Skeletal muscle satellite cell (primary cell): ENCODE results near the gene KIRREL3.
A peak's percentile ranks its signal among the peaks of the same experiment; 100 is the strongest.

ENCODE experiments used
- H3K27me3 ChIP-seq: 2 replicates; pipeline ENCODE4 v1.7.0; 2013; ENCODE audit warnings: low read length; ENCODE audit not compliant: control insufficient read depth, insufficient read depth
- H3K36me3 ChIP-seq: 2 replicates; pipeline ENCODE4 v1.7.0; 2013; ENCODE audit warnings: mild to moderate bottlenecking, control low read depth, low read length; ENCODE audit not compliant: insufficient read depth
- H3K4me1 ChIP-seq: 2 replicates; pipeline ENCODE4 v1.7.0; 2013; ENCODE audit warnings: low read length; ENCODE audit not compliant: control insufficient read depth, insufficient read depth
- H3K4me2 ChIP-seq: 2 replicates; pipeline ENCODE4 v1.7.0; 2013; ENCODE audit warnings: mild to moderate bottlenecking, low read length
- H3K4me3 ChIP-seq: 2 replicates; pipeline ENCODE4 v1.7.0; 2013; ENCODE audit warnings: low read length
- H3K9ac ChIP-seq: 2 replicates; pipeline ENCODE4 v1.7.0; 2013; ENCODE audit warnings: mild to moderate bottlenecking, low read depth, low read length, moderate library complexity
- H3K9me3 ChIP-seq: replicated peaks from 2 replicates; pipeline ENCODE4 v1.7.0; 2013; ENCODE audit warnings: mild to moderate bottlenecking, control low read depth, low read length

KIRREL3 gene

GRCh38 chr11:126548581-126549550 is 451.7 kb downstream of the KIRREL3 start:
- Histone ChIP-seq H3K9me3 (no peaks in the 10 kb centered on the region), H3K9ac (no peak overlapping the region), H3K4me1 (peaks cover 17% of the 10 kb centered on the region), H3K36me3 (no peaks in the 10 kb centered on the region), H3K4me2 (no peak overlapping the region), H3K27me3 (no peaks in the 10 kb centered on the region), H3K4me3 (no peak overlapping the region)

GRCh38 chr11:126547691-126548090 is 452.9 kb downstream of the KIRREL3 start:
- Histone ChIP-seq H3K4me3 (no peak overlapping the region), H3K4me1 (peaks cover 17% of the 10 kb centered on the region), H3K9me3 (no peaks in the 10 kb centered on the region), H3K36me3 (no peaks in the 10 kb centered on the region), H3K27me3 (no peaks in the 10 kb centered on the region), H3K9ac (peak overlapping the region; percentile 56), H3K4me2 (peak overlapping the region; percentile 75)

- peak overlapping the region; percentile 56 for H3K9ac ChIP-seq
- no peaks in the 10 kb centered on the region for H3K27me3 ChIP-seq
- no peaks in the 10 kb centered on the region for H3K9me3 ChIP-seq
- H3K4me2 ChIP-seq: peak overlapping the region; percentile 75
- H3K4me3 ChIP-seq: no peak overlapping the region
- H3K36me3 ChIP-seq: no peaks in the 10 kb centered on the region
- peaks cover 17% of the 10 kb centered on the region for H3K4me1 ChIP-seq
Observed at GRCh38 chr11:126547161-126547560, 453.4 kb downstream of the KIRREL3 start.

- Histone ChIP-seq H3K9me3 (no peaks in the 10 kb centered on the region), H3K36me3 (no peaks in the 10 kb centered on the region), H3K27me3 (no peaks in the 10 kb centered on the region), H3K9ac (no peak overlapping the region), H3K4me2 (peak overlapping the region; percentile 75), H3K4me1 (peaks cover 17% of the 10 kb centered on the region), H3K4me3 (no peak overlapping the region)
Observed at GRCh38 chr11:126546694-126547093, 453.9 kb downstream of the KIRREL3 start.

- H3K9me3 ChIP-seq: no peaks in the 10 kb centered on the region
- no peak overlapping the region for H3K4me2 ChIP-seq
- no peak overlapping the region for H3K4me3 ChIP-seq
- peaks cover 17% of the 10 kb centered on the region for H3K4me1 ChIP-seq
- H3K9ac ChIP-seq: no peak overlapping the region
- H3K27me3 ChIP-seq: no peaks in the 10 kb centered on the region
- H3K36me3 ChIP-seq: no peaks in the 10 kb centered on the region
Observed at GRCh38 chr11:126546191-126546590, 454.4 kb downstream of the KIRREL3 start.

- Histone ChIP-seq H3K4me3 (no peak overlapping the region), H3K9ac (no peak overlapping the region), H3K4me1 (peaks cover 17% of the 10 kb centered on the region), H3K36me3 (no peaks in the 10 kb centered on the region), H3K9me3 (no peaks in the 10 kb centered on the region), H3K27me3 (no peaks in the 10 kb centered on the region), H3K4me2 (no peak overlapping the region)
Observed at GRCh38 chr11:126545057-126545555, 455.5 kb downstream of the KIRREL3 start.

- Histone ChIP-seq H3K27me3 (no peaks in the 10 kb centered on the region), H3K36me3 (no peaks in the 10 kb centered on the region), H3K4me2 (no peak overlapping the region), H3K9ac (no peak overlapping the region), H3K4me3 (no peak overlapping the region), H3K4me1 (peaks cover 17% of the 10 kb centered on the region), H3K9me3 (no peaks in the 10 kb centered on the region)
Observed at GRCh38 chr11:126544108-126545056, 456.2 kb downstream of the KIRREL3 start.

- H3K4me3 ChIP-seq: no peak overlapping the region
- H3K4me1 ChIP-seq: peaks cover 17% of the 10 kb centered on the region
- no peaks in the 10 kb centered on the region for H3K9me3 ChIP-seq
- no peaks in the 10 kb centered on the region for H3K27me3 ChIP-seq
- no peak overlapping the region for H3K4me2 ChIP-seq
- no peaks in the 10 kb centered on the region for H3K36me3 ChIP-seq
- no peak overlapping the region for H3K9ac ChIP-seq
Observed at GRCh38 chr11:126543691-126544090, 456.9 kb downstream of the KIRREL3 start.

- no peak overlapping the region for H3K9ac ChIP-seq
- no peaks in the 10 kb centered on the region for H3K9me3 ChIP-seq
- peaks cover 10% of the 10 kb centered on the region for H3K4me1 ChIP-seq
- H3K27me3 ChIP-seq: peaks cover 5% of the 10 kb centered on the region
- no peaks in the 10 kb centered on the region for H3K36me3 ChIP-seq
- H3K4me3 ChIP-seq: no peak overlapping the region
- no peak overlapping the region for H3K4me2 ChIP-seq
Observed at GRCh38 chr11:126542334-126543015, 458.1 kb downstream of the KIRREL3 start.

GRCh38 chr11:126538071-126538470 is 462.5 kb downstream of the KIRREL3 start:
- no peak overlapping the region for H3K4me3 ChIP-seq

GRCh38 chr11:126537492-126537891 is 463.1 kb downstream of the KIRREL3 start:
- Histone ChIP-seq H3K27me3 (peaks cover 5% of the 10 kb centered on the region), H3K36me3 (no peaks in the 10 kb centered on the region), H3K9ac (no peak overlapping the region), H3K4me3 (no peak overlapping the region), H3K4me2 (no peak overlapping the region), H3K9me3 (no peaks in the 10 kb centered on the region), H3K4me1 (no peaks in the 10 kb centered on the region)

More at GRCh38 chr11:126538071-126538470, 462.5 kb downstream of the KIRREL3 start:
- Histone ChIP-seq H3K36me3 (no peaks in the 10 kb centered on the region), H3K4me2 (no peak overlapping the region), H3K9ac (no peak overlapping the region), H3K27me3 (peaks cover 5% of the 10 kb centered on the region), H3K9me3 (no peaks in the 10 kb centered on the region), H3K4me1 (no peaks in the 10 kb centered on the region)
